Activated T-helper 1 cell treated with anti-CD3 and anti-CD28 coated beads, Interleukin-2, amount 50 U/mL, for 16 hours (primary cell): ENCODE results near the gene PLIN5.

Experiments
- DNase-seq, 2 donors: peaks; one replicate each; pipeline ENCODE4 v3.0.0-alpha.2; 2020; ENCODE audit warnings: low read depth in 1 of 2, low spot score in 1 of 2

PLIN5 gene

GRCh38 chr19:4534836-4535658 lies at the start of gene PLIN5:
PLIN5 (minus strand) TSS chr19:4535224; CDS start chr19:4534074, 1,150 bp downstream.
- DNase-seq = peak in 1 of 2 donors; percentile 11

- no peak for DNase-seq
Measured at GRCh38 chr19:4583961-4584669, 49.1 kb upstream of the PLIN5 start.

- DNase-seq = no peak
Measured at GRCh38 chr19:4582980-4583842, 48.2 kb upstream of the PLIN5 start.

GRCh38 chr19:4581666-4582553 lies 46.9 kb upstream of the PLIN5 start:
- DNase-seq = no peak

- no peak for DNase-seq
Measured at GRCh38 chr19:4580961-4581665, 46.1 kb upstream of the PLIN5 start.

GRCh38 chr19:4580021-4580901 lies 45.2 kb upstream of the PLIN5 start:
- no peak for DNase-seq

- DNase-seq = no peak
Measured at GRCh38 chr19:4579389-4579788, 44.4 kb upstream of the PLIN5 start.

GRCh38 chr19:4578552-4579248 lies 43.7 kb upstream of the PLIN5 start:
- DNase-seq = no peak

- no peak for DNase-seq
Measured at GRCh38 chr19:4577020-4577782, 42.2 kb upstream of the PLIN5 start.

- peak; percentile 48 to 58 for DNase-seq
Measured at GRCh38 chr19:4576016-4576933, 41.3 kb upstream of the PLIN5 start.

- DNase-seq = no peak
Measured at GRCh38 chr19:4575267-4576015, 40.4 kb upstream of the PLIN5 start.

- DNase-seq = no peak
Measured at GRCh38 chr19:4573682-4574081, 38.7 kb upstream of the PLIN5 start.

GRCh38 chr19:4571305-4571917 lies 36.4 kb upstream of the PLIN5 start:
- DNase-seq = no peak

GRCh38 chr19:4570916-4571304 lies 35.9 kb upstream of the PLIN5 start:
- DNase-seq = no peak

GRCh38 chr19:4570402-4570801 lies 35.4 kb upstream of the PLIN5 start:
- no peak for DNase-seq
